Spleen (tissue), 11 donors: ENCODE data around the gene TMEM117. TPM values are rescaled to one million over a fixed set of nuclear protein-coding genes. Genes with fewer than 3 reads are reported as not detected.
"Not testable (repeated sequence)": the region's sequence is repeated elsewhere in the genome, so short reads cannot be mapped to it uniquely, and the experiment has no call there.

Experiments used
- DNase-seq: peaks from one replicate; pipeline ENCODE4 v3.0.0-alpha.2; 2020
- H3K27ac ChIP-seq, 8 donors: fragments of 200-600 bp; sonication (generic) in 7 of 8; 1 replicate in 4 of 8; 2 replicates in 4 of 8; pipeline versions ENCODE4 v1.5.0 to v1.8.0; 2016 to 2021; ENCODE audit warnings: inconsistent platforms in 4 of 8, mild to moderate bottlenecking in 4 of 8, moderate library complexity in 1 of 8
- H3K27me3 ChIP-seq, 7 donors: fragments of 200-600 bp; sonication (generic) in 6 of 7; replicated peaks in 1 of 7; 1 replicate in 4 of 7; 2 replicates in 3 of 7; pipeline versions ENCODE4 v1.5.0 to v1.8.0; 2016 to 2021; ENCODE audit warnings: inconsistent platforms in 3 of 7, mild to moderate bottlenecking in 1 of 7
- H3K36me3 ChIP-seq, 6 donors: fragments of 200-600 bp; sonication (generic) in 5 of 6; 1 replicate in 4 of 6; 2 replicates in 2 of 6; pipeline versions ENCODE4 v1.5.0 to v1.8.0; 2016 to 2021; ENCODE audit warnings: inconsistent platforms in 2 of 6
- H3K4me1 ChIP-seq, 6 donors: fragments of 200-600 bp; sonication (generic) in 5 of 6; 1 replicate in 3 of 6; 2 replicates in 3 of 6; pipeline versions ENCODE4 v1.5.0 to v1.8.0; 2016 to 2021; ENCODE audit warnings: inconsistent platforms in 3 of 6
- H3K4me3 ChIP-seq, 8 donors: fragments of 200-600 bp; sonication (generic) in 7 of 8; 1 replicate in 4 of 8; 2 replicates in 4 of 8; pipeline versions ENCODE4 v1.5.0 to v1.8.0; 2016 to 2021; ENCODE audit warnings: inconsistent platforms in 4 of 8, mild to moderate bottlenecking in 4 of 8, moderate library complexity in 2 of 8
- H3K9me3 ChIP-seq, 8 donors: fragments of 200-600 bp; sonication (generic) in 7 of 8; 1 replicate in 4 of 8; 2 replicates in 4 of 8; pipeline versions ENCODE4 v1.5.0 to v1.8.0; 2016 to 2021; ENCODE audit warnings: inconsistent platforms in 4 of 8
- CTCF ChIP-seq, 11 experiments: fragments of 200-600 bp in 7 of 11; fragments of 450-650 bp in 4 of 11; sonication (generic) in 4 of 11; IDR thresholded peaks in 8 of 11; conservative IDR thresholded peaks in 3 of 11; 1 replicate in 7 of 11; 2 replicates in 4 of 11; pipeline versions ENCODE4 v1.4.0 to v1.8.0; 2016 to 2021; ENCODE audit warnings: antibody characterized with exemption in 11 of 11, inconsistent platforms in 4 of 11, mild to moderate bottlenecking in 1 of 11
- POLR2A ChIP-seq, 3 donors: fragments of 450-650 bp; IDR thresholded peaks; one replicate each; pipeline ENCODE4 v1.5.1; 2017; ENCODE audit warnings: antibody characterized with exemption in 3 of 3, mild to moderate bottlenecking in 1 of 3
- POLR2AphosphoS5 ChIP-seq, 3 donors: sonication (generic); formaldehyde crosslinking; IDR thresholded peaks; one replicate each; pipeline ENCODE4 v1.5.1; 2017; ENCODE audit warnings: antibody characterized with exemption in 3 of 3
- WGBS, 5 donors: extraction: QIAGEN DNeasy Blood & Tissue Kit in 3 of 5; methylation state at CpG; one replicate each; pipeline versions ENCODE4 v1.1.5 to v1.1.7; 2013 to 2018; 5-methylcytosine and 5-hydroxymethylcytosine counted together
- intact Hi-C: fragments of 100-400 bp; cut with DNase I; formaldehyde crosslinking; loops from one replicate; pipeline ENCODE4 v1.15.0; 2023; ENCODE audit warnings: low total_unique reads
- polyA plus RNA-seq, 3 donors: library from polyadenylated mRNA; stranded (reverse); fragments of 200-250 nt; gene quantifications; one replicate each; pipeline ENCODE4 v1.2.1, GENCODE V29; 2013
- total RNA-seq, 7 donors: library from RNA; depleted of rRNA in 3 of 7; stranded (reverse); fragments of >200 nt in 3 of 7; fragmentation: NEBNext Ultra II Directional in 4 of 7; extraction: Animal tissue kit (Norgen Biotek cat#: 25700) in 4 of 7; gene quantifications; one replicate each; pipeline versions ENCODE4 v1.1.0 to v1.2.1, GENCODE V29; 2016 to 2021
- donor health status: healthy with polysubstance abuse.
- donor health status: DM: no; HTN: no; CAD: no; lungs with moderate emphysema.
- donor health status: DM: no; HTN: no; CAD: no.
- donor health status: Bipolar disorder and iron deficiency.
- donor health status: healthy.
- donor health status: DM: no; HTN: no; CAD: no.
- donor health status: DM: yes; HTN: yes; CAD: no.

TMEM117 gene
- total and polyA plus RNA-seq, 10 donors, result 1.7 to 24.5 (median 5.0) TPM

DNA sequence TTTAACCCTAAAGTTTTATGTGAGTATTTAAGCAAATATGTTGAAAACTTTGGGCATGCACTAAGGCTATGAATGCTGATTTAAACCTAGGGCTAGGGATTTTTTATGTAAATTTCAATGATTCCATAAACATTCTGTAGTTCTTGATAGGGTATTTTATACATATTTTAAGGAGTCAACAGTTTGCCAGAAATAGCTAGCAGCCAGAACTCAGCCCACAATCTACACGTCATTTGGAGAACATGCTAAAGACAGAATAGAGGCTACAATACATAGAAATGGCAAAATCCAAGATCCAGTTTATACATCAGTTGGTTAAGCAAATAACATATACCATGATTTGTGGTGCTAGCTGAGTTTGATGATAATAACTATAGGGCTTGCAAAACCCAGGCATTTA lies 184.7 kb downstream of the TMEM117 start:
- intact Hi-C loops, result no loop called here
- Histone ChIP-seq H3K9me3 (peaks cover 0 to 7% (median 0%) of the 10 kb centered on the region in 8 donors), H3K27ac (no peak overlapping the region), H3K4me3 (no peak overlapping the region), H3K36me3 (no peaks in the 10 kb centered on the region), H3K27me3 (no peaks in the 10 kb centered on the region), H3K4me1 (no peaks in the 10 kb centered on the region)
- 79 to 93% (median 90%) methylated on average over 1 of the region's 1 CpG for WGBS, 5 donors
- DNase-seq, result no peak
- no peak for TF ChIP-seq POLR2A (IDR thresholded peaks at IDR 0.05)
- no peak for TF ChIP-seq POLR2AphosphoS5 (IDR thresholded peaks at IDR 0.05)

GRCh38 chr12:44021471-44021971 lies 185.6 kb downstream of the TMEM117 start:
- no peak for DNase-seq
- no peak overlapping the region for H3K4me3 ChIP-seq
- H3K36me3 ChIP-seq, result no peaks in the 10 kb centered on the region
- WGBS, 5 donors, result 71 to 95% (median 84%) methylated on average over 1 of the region's 1 CpG
- no peak for TF ChIP-seq POLR2AphosphoS5 (IDR thresholded peaks at IDR 0.05)
- TF ChIP-seq CTCF (IDR thresholded peaks at IDR 0.05 in 8 of 11, conservative IDR thresholded peaks at IDR 0.05 in 3 of 11), result no peak
- TF ChIP-seq POLR2A (IDR thresholded peaks at IDR 0.05), result no peak
- intact Hi-C loops, result no loop called here
- peaks cover 0 to 7% (median 0%) of the 10 kb centered on the region in 8 donors for H3K9me3 ChIP-seq
- H3K27me3 ChIP-seq, result no peaks in the 10 kb centered on the region
- no peaks in the 10 kb centered on the region for H3K4me1 ChIP-seq
- no peak overlapping the region for H3K27ac ChIP-seq

GRCh38 chr12:44025499-44025898 lies 189.6 kb downstream of the TMEM117 start:
- Histone ChIP-seq H3K27me3 (no peaks in the 10 kb centered on the region), H3K27ac (no peak overlapping the region), H3K36me3 (no peaks in the 10 kb centered on the region), H3K9me3 (peaks cover 0 to 28% (median 9%) of the 10 kb centered on the region in 8 donors), H3K4me3 (no peak overlapping the region), H3K4me1 (no peaks in the 10 kb centered on the region)
- no peak for DNase-seq
- 70 to 87% (median 80%) methylated on average over 3 of the region's 3 CpGs for WGBS, 5 donors
- TF ChIP-seq CTCF (IDR thresholded peaks at IDR 0.05 in 8 of 11, conservative IDR thresholded peaks at IDR 0.05 in 3 of 11), result no peak
- no peak for TF ChIP-seq POLR2A (IDR thresholded peaks at IDR 0.05)
- TF ChIP-seq POLR2AphosphoS5 (IDR thresholded peaks at IDR 0.05), result no peak
- intact Hi-C loops, result no loop called here

GRCh38 chr12:44026046-44026445 lies 190.2 kb downstream of the TMEM117 start:
- intact Hi-C loops, result no loop called here
- 89 to 98% (median 94%) methylated on average over 2 of the region's 2 CpGs for WGBS, 5 donors
- TF ChIP-seq CTCF (IDR thresholded peaks at IDR 0.05 in 8 of 11, conservative IDR thresholded peaks at IDR 0.05 in 3 of 11), result no peak
- DNase-seq, result no peak
- no peaks in the 10 kb centered on the region for H3K36me3 ChIP-seq
- no peak overlapping the region for H3K27ac ChIP-seq
- H3K27me3 ChIP-seq, result no peaks in the 10 kb centered on the region
- no peaks in the 10 kb centered on the region for H3K4me1 ChIP-seq
- peaks cover 0 to 33% (median 14%) of the 10 kb centered on the region in 8 donors for H3K9me3 ChIP-seq
- H3K4me3 ChIP-seq, result no peak overlapping the region

- H3K27ac ChIP-seq, H3K4me3 ChIP-seq, H3K4me1 ChIP-seq, DNase-seq, intact Hi-C loops, H3K36me3 ChIP-seq, H3K27me3 ChIP-seq: not testable (repeated sequence)
- WGBS, 5 donors, result 72 to 95% (median 88%) methylated on average over 2 of the region's 2 CpGs
- peaks cover 0 to 42% (median 23%) of the 10 kb centered on the region in 8 donors for H3K9me3 ChIP-seq
These were observed 191.0 kb downstream of the TMEM117 start for GRCh38 chr12:44026926-44027325.
